ENCODE measurements around the gene ITPRID2.

Gene ITPRID2

DNA sequence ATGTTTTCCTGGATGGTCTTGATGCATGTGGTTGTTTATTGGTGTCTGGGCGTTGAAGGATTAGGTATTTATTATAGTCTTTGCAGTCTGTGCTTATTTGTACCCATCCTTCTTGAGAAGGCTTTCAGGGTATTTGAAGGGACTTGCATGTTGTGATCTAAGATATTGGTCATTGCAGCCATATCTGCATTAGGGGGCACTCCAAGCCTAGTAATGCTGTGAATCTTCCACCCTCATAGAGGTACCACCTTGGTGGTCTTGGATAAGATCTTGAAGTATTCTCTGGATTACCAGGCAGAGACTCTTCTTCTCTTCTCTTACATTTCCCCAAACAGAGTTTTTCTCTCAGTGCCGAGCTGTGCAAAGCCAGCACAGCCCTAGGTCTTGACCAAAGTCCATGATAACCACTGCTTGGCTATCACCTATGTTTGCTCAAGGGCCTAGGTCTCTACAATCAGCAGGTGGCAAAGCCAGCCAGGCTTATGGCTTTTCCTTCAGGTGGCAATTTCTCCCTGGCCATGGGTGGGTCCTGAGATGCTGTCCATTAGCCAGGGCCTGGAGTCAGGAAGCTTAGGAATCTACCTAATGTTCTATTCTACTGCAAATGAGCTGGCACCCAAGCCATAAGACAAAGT is 78.7 kb downstream of the ITPRID2 start:
- no peak for DNase-seq

- no peak for DNase-seq
These were observed 79.5 kb downstream of the ITPRID2 start for GRCh38 chr2:181971032-181971431.

DNA sequence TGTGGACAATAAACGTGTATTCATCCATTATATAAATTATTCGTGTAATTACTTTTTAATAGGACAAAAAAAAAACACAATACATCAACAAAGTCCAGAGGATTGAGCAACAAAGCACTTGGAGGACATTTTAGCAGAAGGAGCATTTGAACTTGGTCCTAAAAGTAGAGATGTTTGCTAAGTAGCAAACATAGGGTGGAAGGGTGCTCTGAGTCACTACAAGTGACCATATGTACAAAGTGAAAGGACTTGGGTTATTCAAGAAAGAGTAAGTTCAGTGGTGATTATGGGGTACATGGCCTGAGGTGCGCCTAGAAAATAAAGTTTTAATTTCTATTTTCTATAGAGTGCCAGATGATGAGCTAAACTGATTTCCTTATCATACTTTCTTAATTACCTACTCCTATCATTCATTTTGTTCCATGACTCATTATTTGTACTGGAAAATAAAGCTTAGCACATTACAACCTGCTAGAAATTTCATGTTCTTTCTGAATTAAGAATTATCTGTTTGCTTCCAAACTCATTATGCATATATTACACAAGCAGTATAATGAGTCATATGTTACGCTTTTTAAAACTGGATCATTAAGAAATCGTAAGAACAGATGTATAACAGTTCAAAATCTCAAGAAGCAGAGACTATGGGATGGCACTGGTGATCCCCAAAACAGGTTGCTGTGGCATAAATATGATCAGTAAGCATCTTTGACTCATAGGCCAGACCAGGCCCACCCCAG is 81.1 kb downstream of the ITPRID2 start:
- DNase-seq: no peak

DNA sequence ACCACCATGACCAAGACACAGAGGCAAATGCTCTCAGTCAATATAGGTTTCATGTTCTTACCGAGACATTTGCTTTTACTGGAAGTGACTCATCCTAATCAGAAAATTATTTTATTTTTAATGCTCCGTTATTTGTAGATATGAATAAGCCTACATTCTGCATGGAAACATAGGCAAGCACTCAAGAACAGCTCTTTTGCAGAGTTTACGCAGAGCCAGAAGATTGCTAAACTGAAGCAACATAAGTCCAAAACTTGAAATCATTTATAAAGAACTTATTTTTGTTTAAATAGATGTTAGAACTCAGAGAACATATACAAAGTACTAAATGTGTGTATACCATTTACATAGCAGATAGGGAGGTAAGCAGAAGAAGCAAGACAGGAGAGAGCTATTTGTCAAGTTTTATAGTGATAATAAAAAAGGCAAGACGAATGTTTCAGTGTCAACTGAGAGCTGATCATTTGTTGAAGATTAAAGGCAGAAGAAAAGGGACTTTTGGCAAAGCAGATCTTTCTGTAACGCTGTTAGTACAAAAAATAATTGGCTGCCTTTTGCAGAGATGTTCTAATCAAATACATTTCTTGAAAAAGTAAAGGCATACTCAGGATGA is 81.7 kb downstream of the ITPRID2 start:
- DNase-seq: no peak

GRCh38 chr2:181977661-181978350 is 86.3 kb downstream of the ITPRID2 start:
- no peak for DNase-seq

DNA sequence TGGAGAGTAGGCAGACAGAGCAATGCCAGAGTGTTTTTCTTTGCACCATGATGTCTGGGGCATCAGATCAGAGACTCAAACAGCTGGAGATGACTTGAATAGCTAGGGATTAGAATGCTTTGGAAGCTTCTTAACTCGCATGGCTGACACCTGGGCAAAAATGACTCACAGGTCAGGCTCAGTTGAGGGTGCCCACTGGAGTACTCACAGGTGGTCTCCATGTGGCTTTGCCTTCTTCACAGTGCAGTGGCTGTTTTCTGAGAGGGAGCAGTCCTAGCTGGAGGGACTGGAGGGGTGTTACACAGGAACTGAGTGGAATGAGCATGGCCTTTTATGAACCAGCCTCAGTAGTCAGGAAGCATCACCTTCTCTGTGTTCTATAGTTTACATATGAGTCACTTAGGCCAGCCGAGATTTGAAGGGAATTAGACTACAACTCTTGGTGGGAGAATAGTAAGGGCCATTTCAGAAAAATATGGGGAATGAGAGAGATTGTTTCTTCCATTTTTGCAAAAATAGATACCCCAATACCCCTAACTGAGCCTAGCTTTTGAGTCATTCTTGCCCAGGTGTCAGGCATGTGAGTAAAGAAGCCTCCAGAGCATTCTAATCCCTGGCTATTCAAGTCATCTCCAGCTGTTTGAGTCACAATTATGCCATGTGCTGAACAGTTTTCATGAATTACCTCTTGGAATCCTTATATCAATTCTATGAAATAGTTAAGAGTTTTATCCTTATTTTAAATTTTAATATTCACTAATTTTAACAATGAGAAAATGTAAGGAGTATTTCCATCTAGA is 87.0 kb downstream of the ITPRID2 start:
- DNase-seq: no peak

Data from SIG-M5 (cell line).